Pancreas (tissue), 10 donors: Measurements from ENCODE around the gene MIB2. TPM values are rescaled to one million over a fixed set of nuclear protein-coding genes. Genes with fewer than 3 reads are reported as not detected.
A peak's percentile ranks its signal among the peaks of the same experiment; 100 is the strongest.

Source experiments
- ATAC-seq, 4 donors: fragments of 200-7000 bp; cut with Tn5 transposase; one replicate each; pipeline versions ENCODE4 v1.8.0 to v1.9.1; 2020; ENCODE audit warnings: mild to moderate bottlenecking in 4 of 4, moderate library complexity in 4 of 4
- DNase-seq, 6 donors: peaks; one replicate each; pipeline ENCODE4 v3.0.0-alpha.2; 2020
- FAIRE-seq: peaks from 2 replicates; lab custom pipeline; 2012; peaks lifted over from hg19 to GRCh38; lab: Jason Lieb, UNC
- H3K27ac ChIP-seq, 4 donors: fragments of 200-600 bp; sonication (generic); 1 replicate in 3 of 4; 2 replicates in 1 of 4; pipeline versions ENCODE4 v1.5.0 to v1.8.0; 2020
- H3K27me3 ChIP-seq, 4 donors: fragments of 200-600 bp; one replicate each; pipeline ENCODE4 v1.8.0; 2021
- H3K36me3 ChIP-seq, 3 donors: fragments of 200-600 bp; sonication (generic) in 1 of 3; one replicate each; pipeline versions ENCODE4 v1.5.0 to v1.8.0; 2020 to 2021
- H3K4me1 ChIP-seq, 3 donors: fragments of 200-600 bp; one replicate each; pipeline ENCODE4 v1.8.0; 2021
- H3K4me3 ChIP-seq, 4 donors: fragments of 200-600 bp; sonication (generic) in 2 of 4; one replicate each; pipeline versions ENCODE4 v1.5.0 to v1.8.0; 2020 to 2021
- H3K9me3 ChIP-seq, 4 donors: fragments of 200-600 bp; one replicate each; pipeline ENCODE4 v1.8.0; 2021
- CTCF ChIP-seq, 4 donors: fragments of 200-600 bp; sonication (generic) in 3 of 4; IDR thresholded peaks; one replicate each; pipeline versions ENCODE4 v1.5.0 to v1.8.0; 2021; ENCODE audit warnings: antibody characterized with exemption in 4 of 4
- WGBS, 2 donors: extraction: QIAGEN DNeasy Blood & Tissue Kit; methylation state at CpG; one replicate each; pipeline ENCODE4 v1.1.7; 2013; 5-methylcytosine and 5-hydroxymethylcytosine counted together
- intact Hi-C, 3 donors: fragments of 100-400 bp; cut with DNase I; formaldehyde crosslinking; loops; one replicate each; pipeline versions ENCODE4 v1.11.1 to v1.14.2; 2022
- polyA plus RNA-seq, 2 donors: library from polyadenylated mRNA; stranded (reverse); fragments of 200-250 nt; gene quantifications; one replicate each; pipeline ENCODE4 v1.2.3, GENCODE V29; 2013
- total RNA-seq, 6 donors: library from RNA; stranded (reverse); fragmentation: NEBNext Ultra II Directional in 4 of 6; extraction: Animal tissue kit (Norgen Biotek cat#: 25700) in 4 of 6; gene quantifications; one replicate each; pipeline versions ENCODE4 v1.2.1 to v1.2.4, GENCODE V29; 2021 to 2023
- donor health status: healthy with polysubstance abuse.
- donor health status: DM: no; HTN: no; CAD: no; lungs with moderate emphysema.
- donor health status: DM: no; HTN: no; CAD: no.
- donor health status: control.
- donor health status: control.
- donor health status: Bipolar disorder and iron deficiency.
- donor health status: DM: yes; HTN: yes; CAD: no.
- donor health status: DM: no; HTN: no; CAD: no.
- donor health status: DM: no; HTN: no; CAD: no.
- donor health status: DM: yes; HTN: yes; CAD: no.

Gene MIB2
- total RNA-seq (10 to 100 TPM; 27.4 to 60.8 (median 32.4) TPM), polyA plus RNA-seq (100 to 1,000 TPM; 140 to 253 TPM)

GRCh38 chr1:1615256-1616044 is at the start of gene MIB2:
MIB2 (plus strand) TSS chr1:1615500; CDS start chr1:1623453, 7,953 bp downstream.
- ATAC-seq (peak; percentile 90 to 96 (median 92)), DNase-seq (peak; percentile 94 to 99 (median 98)), FAIRE-seq (no peak)
- H3K27me3 ChIP-seq: no peaks in the 10 kb centered on the region
- peaks cover 0 to 16% (median 7%) of the 10 kb centered on the region in 3 donors for H3K4me1 ChIP-seq
- peak within 1 kb of the TSS; percentile 98 to 100 (median 100) for H3K27ac ChIP-seq
- H3K4me3 ChIP-seq: peak within 1 kb of the TSS; percentile 95 to 100 (median 100)
- H3K36me3 ChIP-seq: no peaks in the 10 kb centered on the region
- 0% methylated on average over 71 to 107 of the region's 107 CpGs for WGBS, 2 donors
- intact Hi-C loops: no loop called here
- TF ChIP-seq CTCF (IDR thresholded peaks at IDR 0.05): no peak
- no peaks in the 10 kb centered on the region for H3K9me3 ChIP-seq

GRCh38 chr1:1567152-1567875 is 48.0 kb upstream of the MIB2 start:
- Histone ChIP-seq H3K36me3 (peaks cover 0 to 20% (median 10%) of the 10 kb centered on the region in 3 donors), H3K4me1 (peaks cover 0 to 8% (median 0%) of the 10 kb centered on the region in 3 donors), H3K27ac (no peak overlapping the region), H3K27me3 (no peaks in the 10 kb centered on the region), H3K9me3 (no peaks in the 10 kb centered on the region), H3K4me3 (no peak overlapping the region)
- DNase-seq (no peak), FAIRE-seq (no peak), ATAC-seq (no peak)
- 88 to 92% methylated on average over 31 of the region's 31 CpGs for WGBS, 2 donors
- no peak for TF ChIP-seq CTCF (IDR thresholded peaks at IDR 0.05)
- intact Hi-C loops: no loop called here

- FAIRE-seq: no peak
- TF ChIP-seq CTCF (IDR thresholded peaks at IDR 0.05): no peak
- peaks cover 0 to 9% (median 0%) of the 10 kb centered on the region in 3 donors for H3K4me1 ChIP-seq
- 76% methylated on average over 10 of the region's 10 CpGs for WGBS, 2 donors
- peaks cover 0 to 15% (median 10%) of the 10 kb centered on the region in 3 donors for H3K36me3 ChIP-seq
- H3K27me3 ChIP-seq: no peaks in the 10 kb centered on the region
- H3K27ac ChIP-seq: no peak overlapping the region
- DNase-seq: no peak
- no peaks in the 10 kb centered on the region for H3K9me3 ChIP-seq
- intact Hi-C loops: no loop called here
- H3K4me3 ChIP-seq: no peak overlapping the region
- no peak for ATAC-seq
These were observed 47.4 kb upstream of the MIB2 start for GRCh38 chr1:1567891-1568291.

GRCh38 chr1:1569341-1569740 is 46.0 kb upstream of the MIB2 start:
- H3K27me3 ChIP-seq: no peaks in the 10 kb centered on the region
- 80 to 88% methylated on average over 7 of the region's 7 CpGs for WGBS, 2 donors
- H3K4me3 ChIP-seq: no peak overlapping the region
- ATAC-seq (no peak), FAIRE-seq (no peak), DNase-seq (no peak)
- TF ChIP-seq CTCF (IDR thresholded peaks at IDR 0.05): no peak
- H3K9me3 ChIP-seq: no peaks in the 10 kb centered on the region
- intact Hi-C loops: no loop called here
- no peak overlapping the region for H3K27ac ChIP-seq
- H3K4me1 ChIP-seq: peaks cover 0 to 16% (median 0%) of the 10 kb centered on the region in 3 donors
- peaks cover 0 to 5% (median under 1%) of the 10 kb centered on the region in 3 donors for H3K36me3 ChIP-seq
